MV-4-11 (cell line): ENCODE data around the gene NANOS3.

Experiments used
- DNase-seq: peaks from one replicate; lab custom pipeline; 2025; lab: John Stamatoyannopoulos, UW

Gene NANOS3

GRCh38 chr19:13876834-13877233 is at the start of gene NANOS3:
TSS of gene NANOS3 (plus strand) at chr19:13877134. CDS start at chr19:13877249, 115 bp downstream.
- DNase-seq: no peak

- no peak for DNase-seq
Measured at GRCh38 chr19:13827656-13828055, 49.3 kb upstream of the NANOS3 start.

GRCh38 chr19:13830114-13830740 is 46.7 kb upstream of the NANOS3 start:
- DNase-seq: no peak

GRCh38 chr19:13830741-13831536 is 46.0 kb upstream of the NANOS3 start:
- DNase-seq: no peak

GRCh38 chr19:13831537-13832467 is 45.1 kb upstream of the NANOS3 start:
- DNase-seq: no peak

GRCh38 chr19:13833330-13834243 is 43.3 kb upstream of the NANOS3 start:
- peak; percentile 82 for DNase-seq

- DNase-seq: no peak
Measured at GRCh38 chr19:13834244-13835069, 42.5 kb upstream of the NANOS3 start.

- peak; percentile 99 for DNase-seq
Measured at GRCh38 chr19:13835791-13836723, 40.9 kb upstream of the NANOS3 start.

GRCh38 chr19:13838435-13839129 is 38.4 kb upstream of the NANOS3 start:
- no peak for DNase-seq

GRCh38 chr19:13839130-13839937 is 37.6 kb upstream of the NANOS3 start:
- DNase-seq: peak; percentile 85

- peak; percentile 84 for DNase-seq
Measured at GRCh38 chr19:13839938-13840304, 37.0 kb upstream of the NANOS3 start.

- peak; percentile 61 for DNase-seq
Measured at GRCh38 chr19:13840305-13841085, 36.4 kb upstream of the NANOS3 start.

GRCh38 chr19:13841086-13841961 is 35.6 kb upstream of the NANOS3 start:
- peak; percentile 37 for DNase-seq

GRCh38 chr19:13841962-13842290 is 35.0 kb upstream of the NANOS3 start:
- DNase-seq: no peak

- peak; percentile 43 for DNase-seq
Measured at GRCh38 chr19:13842291-13843103, 34.4 kb upstream of the NANOS3 start.
